Ascending aorta (tissue), 2 donors: Measurements from ENCODE around the gene NCKAP5. TPM values are rescaled to one million over a fixed set of nuclear protein-coding genes. Genes with fewer than 3 reads are reported as not detected.

ENCODE experiments used
- DNase-seq, 2 donors: peaks; one replicate each; pipeline ENCODE4 v3.0.0-alpha.2; 2019; ENCODE audit warnings: low spot score in 2 of 2
- H3K27ac ChIP-seq, 2 donors: fragments of 200-600 bp; sonication (generic); one replicate each; pipeline ENCODE4 v1.5.1; 2016 to 2017; ENCODE audit warnings: mild to moderate bottlenecking in 1 of 2
- H3K27me3 ChIP-seq: fragments of 200-600 bp; sonication (generic); one replicate; pipeline ENCODE4 v1.5.1; 2017
- H3K36me3 ChIP-seq, 2 donors: fragments of 200-600 bp; sonication (generic); one replicate each; pipeline ENCODE4 v1.5.1; 2016
- H3K4me1 ChIP-seq, 2 donors: fragments of 200-600 bp; sonication (generic); one replicate each; pipeline ENCODE4 v1.5.1; 2016 to 2017; ENCODE audit warnings: mild to moderate bottlenecking in 1 of 2
- H3K4me3 ChIP-seq, 2 donors: fragments of 200-600 bp; sonication (generic); one replicate each; pipeline ENCODE4 v1.5.1; 2016 to 2017; ENCODE audit warnings: mild to moderate bottlenecking in 1 of 2
- H3K9me3 ChIP-seq, 2 donors: fragments of 200-600 bp; sonication (generic); one replicate each; pipeline ENCODE4 v1.5.1; 2016
- intact Hi-C: fragments of 100-400 bp; cut with DNase I; formaldehyde crosslinking; loops from one replicate; pipeline ENCODE4 v1.15.1; 2023
- total RNA-seq: library from RNA; depleted of rRNA; stranded (reverse); fragments of >200 nt; gene quantifications from one replicate; pipeline ENCODE4 v1.1.0, GENCODE V29; 2016
- TF ChIP-seq, protein P1 (sequence below), 3 experiments: fragments of 200-600 bp in 2 of 3; fragments of 450-650 bp in 1 of 3; sonication (generic) in 2 of 3; IDR thresholded peaks; one replicate each; pipeline ENCODE4 v1.5.1; 2016 to 2019; ENCODE audit warnings: antibody characterized with exemption in 3 of 3, mild to moderate bottlenecking in 1 of 3, moderate library complexity in 1 of 3

Gene NCKAP5
- total RNA-seq, 1 donor from 2014 or later = 0.75 TPM

DNA sequence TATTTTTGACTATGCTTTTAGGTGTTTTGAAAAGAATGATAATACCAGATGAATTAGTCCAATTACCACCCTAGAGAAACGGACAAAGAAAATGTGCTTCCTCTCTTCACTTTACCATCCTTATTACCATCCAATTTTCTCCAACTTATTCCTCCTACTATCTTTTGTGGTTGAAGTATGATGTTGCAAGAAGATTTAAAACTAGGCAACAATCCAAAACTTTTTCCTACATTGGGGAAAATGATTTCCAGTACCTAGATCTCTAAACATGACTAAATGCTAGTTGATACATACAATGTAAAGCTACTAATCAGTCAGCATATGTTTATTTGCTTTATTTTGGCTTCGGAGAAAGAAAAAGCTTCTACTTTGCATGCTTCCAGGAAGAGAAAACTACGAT, 543.3 kb downstream of the NCKAP5 start:
- TF ChIP-seq, protein P1, sequence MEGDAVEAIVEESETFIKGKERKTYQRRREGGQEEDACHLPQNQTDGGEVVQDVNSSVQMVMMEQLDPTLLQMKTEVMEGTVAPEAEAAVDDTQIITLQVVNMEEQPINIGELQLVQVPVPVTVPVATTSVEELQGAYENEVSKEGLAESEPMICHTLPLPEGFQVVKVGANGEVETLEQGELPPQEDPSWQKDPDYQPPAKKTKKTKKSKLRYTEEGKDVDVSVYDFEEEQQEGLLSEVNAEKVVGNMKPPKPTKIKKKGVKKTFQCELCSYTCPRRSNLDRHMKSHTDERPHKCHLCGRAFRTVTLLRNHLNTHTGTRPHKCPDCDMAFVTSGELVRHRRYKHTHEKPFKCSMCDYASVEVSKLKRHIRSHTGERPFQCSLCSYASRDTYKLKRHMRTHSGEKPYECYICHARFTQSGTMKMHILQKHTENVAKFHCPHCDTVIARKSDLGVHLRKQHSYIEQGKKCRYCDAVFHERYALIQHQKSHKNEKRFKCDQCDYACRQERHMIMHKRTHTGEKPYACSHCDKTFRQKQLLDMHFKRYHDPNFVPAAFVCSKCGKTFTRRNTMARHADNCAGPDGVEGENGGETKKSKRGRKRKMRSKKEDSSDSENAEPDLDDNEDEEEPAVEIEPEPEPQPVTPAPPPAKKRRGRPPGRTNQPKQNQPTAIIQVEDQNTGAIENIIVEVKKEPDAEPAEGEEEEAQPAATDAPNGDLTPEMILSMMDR (IDR thresholded peaks at IDR 0.05) = no peak
- H3K27ac ChIP-seq = no peak overlapping the region
- intact Hi-C loops = no loop called here
- H3K4me3 ChIP-seq = no peak overlapping the region
- H3K27me3 ChIP-seq = no peaks in the 10 kb centered on the region
- no peaks in the 10 kb centered on the region for H3K36me3 ChIP-seq
- H3K9me3 ChIP-seq = no peaks in the 10 kb centered on the region
- DNase-seq = no peak
- H3K4me1 ChIP-seq = no peaks in the 10 kb centered on the region

DNA sequence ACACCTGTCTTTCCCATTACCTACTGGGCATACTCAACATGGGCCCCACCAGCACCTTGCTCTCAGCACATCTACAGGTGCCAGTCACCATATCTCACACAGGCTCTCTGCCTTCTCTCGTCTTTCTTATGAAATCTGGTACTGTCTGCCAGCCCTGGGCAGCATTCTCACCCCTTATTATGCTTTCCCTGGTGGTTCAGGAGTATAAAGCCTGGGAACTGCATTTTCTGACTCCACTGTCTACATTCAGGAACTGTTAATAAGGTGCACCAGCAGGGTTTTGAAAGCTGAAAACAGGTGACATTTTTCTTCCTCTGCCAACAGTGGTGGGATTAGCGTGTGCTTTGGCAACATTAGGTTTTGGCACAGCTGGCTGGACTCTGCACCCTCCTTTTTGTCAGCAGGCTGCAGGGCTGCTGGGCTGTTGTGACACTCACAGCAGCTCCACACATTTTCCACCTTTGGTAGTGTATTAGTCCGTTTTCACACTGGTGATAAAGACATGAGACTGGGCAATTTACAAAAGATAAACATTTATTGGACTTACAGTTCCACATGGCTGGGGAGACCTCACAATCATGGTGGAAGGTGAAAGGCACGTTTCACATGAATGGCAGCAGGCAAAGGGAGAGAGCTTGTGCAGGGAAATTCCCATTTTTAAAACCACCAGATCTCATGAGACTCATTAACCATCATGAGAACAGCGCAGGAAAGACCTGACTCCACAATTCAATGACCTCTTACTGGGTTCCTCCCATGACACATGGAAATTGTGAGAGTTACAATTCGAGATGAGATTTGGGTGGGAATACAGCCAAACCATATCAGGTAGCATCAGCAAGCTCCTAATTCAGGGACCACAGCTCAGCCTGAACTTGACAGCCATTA, 555.2 kb downstream of the NCKAP5 start:
- Histone ChIP-seq H3K27me3 (no peaks in the 10 kb centered on the region), H3K36me3 (no peaks in the 10 kb centered on the region), H3K27ac (no peak overlapping the region), H3K4me3 (no peak overlapping the region), H3K9me3 (no peaks in the 10 kb centered on the region), H3K4me1 (no peaks in the 10 kb centered on the region)
- intact Hi-C loops = no loop called here
- TF ChIP-seq, protein P1 (IDR thresholded peaks at IDR 0.05) = no peak
- no peak for DNase-seq

- Histone ChIP-seq H3K36me3 (no peaks in the 10 kb centered on the region), H3K27ac (no peak overlapping the region), H3K4me1 (no peaks in the 10 kb centered on the region), H3K9me3 (no peaks in the 10 kb centered on the region), H3K27me3 (no peaks in the 10 kb centered on the region), H3K4me3 (no peak overlapping the region)
- DNase-seq = no peak
- TF ChIP-seq, protein P1 (IDR thresholded peaks at IDR 0.05) = no peak
- intact Hi-C loops = no loop called here
Observed at GRCh38 chr2:133004623-133005022, 563.6 kb downstream of the NCKAP5 start.

DNA sequence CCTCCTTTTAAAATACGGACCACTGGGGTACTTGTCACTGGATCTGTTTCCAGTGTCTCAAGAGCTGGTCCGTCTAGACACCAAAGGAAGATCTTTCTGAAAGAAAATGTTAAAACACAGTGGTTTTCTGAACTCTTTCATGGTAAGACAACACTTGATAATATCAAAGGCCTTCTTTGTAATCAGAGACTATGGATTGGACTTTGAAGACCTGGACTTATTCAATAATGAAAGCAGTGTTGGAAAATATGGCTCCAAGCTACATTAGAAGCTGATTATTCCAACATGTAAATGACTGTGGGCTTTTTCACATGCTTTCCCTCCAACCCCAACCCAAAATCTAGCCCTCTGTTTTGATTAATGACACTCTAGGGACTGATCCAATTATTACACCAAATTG, 568.8 kb downstream of the NCKAP5 start:
- no peaks in the 10 kb centered on the region for H3K36me3 ChIP-seq
- TF ChIP-seq, protein P1 (IDR thresholded peaks at IDR 0.05) = no peak
- intact Hi-C loops = no loop called here

GRCh38 chr2:132998221-132998620, 570.0 kb downstream of the NCKAP5 start:
- Histone ChIP-seq H3K4me3 (no peak overlapping the region), H3K36me3 (no peaks in the 10 kb centered on the region), H3K4me1 (no peaks in the 10 kb centered on the region), H3K9me3 (no peaks in the 10 kb centered on the region), H3K27me3 (no peaks in the 10 kb centered on the region), H3K27ac (no peak overlapping the region)
- intact Hi-C loops = no loop called here
- DNase-seq = no peak
- TF ChIP-seq, protein P1 (IDR thresholded peaks at IDR 0.05) = no peak

More for the DNA sequence above, 568.8 kb downstream of the NCKAP5 start:
- Histone ChIP-seq H3K4me3 (no peak overlapping the region), H3K9me3 (no peaks in the 10 kb centered on the region), H3K27ac (no peak overlapping the region), H3K27me3 (no peaks in the 10 kb centered on the region), H3K4me1 (no peaks in the 10 kb centered on the region)
- DNase-seq = no peak
